OCI-LY3 (cell line): Measurements from ENCODE around the gene BPTF.

Experiments
- CTCF ChIP-seq: fragments of 200-600, 300-600 bp; sonication (generic); IDR thresholded peaks from 2 replicates; pipeline ENCODE4 v1.5.1; 2014; ENCODE audit warnings: antibody characterized with exemption, low read length, low read depth
- EZH2phosphoT487 ChIP-seq: fragments of 200-600 bp; shearing (Covaris generic); IDR thresholded peaks from 2 replicates; pipeline ENCODE4 v1.6.1; 2018; ENCODE audit warnings: antibody characterized with exemption, mixed run types, low read depth

GRCh38 chr17:67982686-67983382, 157.5 kb downstream of the BPTF start:
- no peak for TF ChIP-seq CTCF
- no peak for TF ChIP-seq EZH2phosphoT487
